ENCODE results near the gene CAMK2G.
"Not testable (repeated sequence)": the region's sequence is repeated elsewhere in the genome, so short reads cannot be mapped to it uniquely, and the experiment has no call there.

GRCh38 chr10:73829090-73829489, 45.3 kb downstream of the CAMK2G start:
- not testable (repeated sequence) for TF ChIP-seq CTCF (IDR thresholded peaks at IDR 0.05; ENCODE audit: borderline replicate concordance, extremely low read depth, low read length, poor library complexity, severe bottlenecking); EZH2 (IDR thresholded peaks at IDR 0.05; ENCODE audit: borderline replicate concordance, low read depth, low read length, severe bottlenecking)
